NCI-H1436 treated with DMSO at 0.1 percent for 48 hours (cell line): ENCODE data around the gene DIS3L2.

ENCODE experiments used
- DNase-seq: peaks from one replicate; lab custom pipeline; 2025; lab: John Stamatoyannopoulos, UW

Gene DIS3L2

DNA sequence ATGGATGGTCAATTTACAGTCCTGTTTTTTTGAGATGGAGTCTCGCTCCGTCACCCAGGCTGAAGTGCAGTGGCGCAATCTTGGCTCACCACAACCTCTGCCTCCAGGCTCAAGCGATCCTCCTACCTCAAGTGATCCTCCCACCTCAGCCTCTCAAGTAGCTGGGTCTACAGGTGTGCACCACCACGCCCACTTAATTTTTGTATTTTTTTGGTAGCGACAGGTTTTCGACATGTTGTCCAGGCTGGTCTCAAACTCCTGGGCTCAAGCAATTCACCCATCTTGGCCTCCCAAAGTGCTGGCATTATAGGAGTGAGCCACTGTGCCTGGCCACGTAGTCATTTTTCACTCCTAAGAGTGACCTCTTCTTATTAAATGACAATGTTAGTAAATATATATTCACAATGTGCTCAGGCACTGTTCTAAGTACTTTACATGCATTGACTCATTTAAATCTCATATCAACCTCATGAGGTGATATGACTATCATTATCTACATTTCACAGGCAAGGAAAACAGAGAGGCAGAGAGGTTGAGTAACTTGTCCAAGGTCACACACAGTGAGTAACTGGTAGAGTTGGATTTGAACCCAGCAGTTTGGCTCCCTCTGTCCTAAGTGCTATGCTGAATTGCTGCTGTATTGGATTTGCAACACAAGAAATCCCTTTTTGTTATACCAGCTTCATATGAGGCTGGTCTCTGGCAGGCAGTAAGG is 5.6 kb upstream of the DIS3L2 start:
- DNase-seq: no peak

GRCh38 chr2:231957913-231958763 is 3.4 kb upstream of the DIS3L2 start:
- no peak for DNase-seq

- DNase-seq: no peak
These were observed 634 bp upstream of the DIS3L2 start for GRCh38 chr2:231960810-231961348.

GRCh38 chr2:231965102-231965501 is 3.6 kb downstream of the DIS3L2 start:
- no peak for DNase-seq

- DNase-seq: no peak
These were observed 5.4 kb downstream of the DIS3L2 start for GRCh38 chr2:231966886-231967285.

GRCh38 chr2:231968820-231969219 is 7.3 kb downstream of the DIS3L2 start:
- DNase-seq: no peak

GRCh38 chr2:231970461-231970860 is 8.9 kb downstream of the DIS3L2 start:
- no peak for DNase-seq

DNA sequence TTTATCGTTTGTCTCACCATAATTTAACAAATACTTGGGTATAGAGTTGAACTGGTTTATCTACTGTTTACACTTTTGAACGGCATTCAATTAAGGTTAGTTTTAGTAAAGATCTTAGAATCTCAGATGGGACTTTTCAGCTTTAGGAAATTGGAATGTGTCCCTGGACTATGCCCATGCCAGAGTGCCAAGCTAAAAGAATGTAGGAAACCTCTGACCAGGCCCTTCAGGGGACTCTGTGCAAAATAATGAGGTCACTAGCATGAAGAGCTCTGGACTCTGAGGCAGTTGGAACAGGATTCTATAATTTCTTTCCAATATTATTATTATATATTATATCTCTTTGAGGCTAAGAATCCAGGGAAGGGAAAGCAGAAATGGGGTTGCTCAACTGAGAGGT is 13.5 kb downstream of the DIS3L2 start:
- no peak for DNase-seq

DNA sequence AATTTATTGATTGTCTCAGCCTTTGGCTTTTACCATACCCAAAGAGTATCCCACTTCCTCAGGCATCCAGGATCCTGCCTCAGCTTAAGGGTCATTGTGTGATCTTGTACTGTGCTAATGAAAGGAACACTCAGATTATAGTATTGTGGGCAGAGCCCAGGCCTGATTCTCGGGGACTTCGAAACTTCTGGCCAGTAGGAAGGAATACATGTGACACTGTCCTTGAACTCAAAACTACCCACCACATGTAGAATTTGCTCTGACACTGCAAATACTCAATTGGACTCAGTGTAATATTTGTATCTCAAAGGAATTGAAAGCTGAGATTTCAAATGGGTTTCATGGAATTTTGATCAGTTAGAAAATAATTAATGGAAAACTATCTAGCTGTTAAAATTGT is 15.9 kb downstream of the DIS3L2 start:
- no peak for DNase-seq

DNA sequence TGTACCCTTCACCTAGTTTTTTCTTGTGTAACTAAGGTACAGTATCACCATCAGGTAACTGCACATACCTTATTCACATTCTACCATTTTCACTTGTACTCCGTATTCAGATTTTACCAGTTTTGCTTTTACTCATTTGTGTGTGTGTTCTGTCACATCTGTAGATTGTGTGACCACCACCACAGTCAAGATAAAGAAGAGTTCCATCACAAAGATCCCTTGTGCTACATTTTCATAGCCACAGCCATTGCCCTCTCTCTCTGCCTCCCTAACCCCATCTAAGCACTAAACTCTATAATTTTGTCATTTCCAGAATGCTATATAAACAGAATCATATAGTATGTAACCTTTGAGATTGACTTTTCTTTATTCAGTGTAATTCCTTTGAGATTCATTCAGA is 23.5 kb downstream of the DIS3L2 start:
- no peak for DNase-seq

DNA sequence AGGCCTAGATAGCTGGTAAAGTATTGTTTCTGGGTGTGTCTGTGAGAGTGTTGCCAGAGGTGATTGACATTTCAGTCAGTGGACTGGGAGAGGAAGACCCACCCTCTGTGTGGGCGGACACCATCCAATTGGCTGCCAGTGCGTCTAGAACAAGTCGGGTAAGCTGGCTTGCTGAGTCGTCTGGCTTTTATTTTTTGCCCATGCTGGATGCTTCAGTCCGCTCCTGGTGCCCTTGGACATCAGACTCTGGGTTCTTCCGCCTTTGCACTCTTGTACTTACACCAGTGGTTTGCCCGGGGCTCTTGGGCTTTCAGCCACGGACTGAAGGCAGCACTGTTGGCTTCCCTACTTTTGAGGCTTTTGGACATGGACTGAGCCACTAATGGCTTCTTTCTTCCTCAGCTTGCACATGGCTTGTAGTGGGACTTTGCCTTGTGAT is 24.3 kb downstream of the DIS3L2 start:
- no peak for DNase-seq

- no peak for DNase-seq
These were observed 25.7 kb downstream of the DIS3L2 start for GRCh38 chr2:231987124-231987727.

- DNase-seq: no peak
These were observed 26.8 kb downstream of the DIS3L2 start for GRCh38 chr2:231988179-231988866.

DNA sequence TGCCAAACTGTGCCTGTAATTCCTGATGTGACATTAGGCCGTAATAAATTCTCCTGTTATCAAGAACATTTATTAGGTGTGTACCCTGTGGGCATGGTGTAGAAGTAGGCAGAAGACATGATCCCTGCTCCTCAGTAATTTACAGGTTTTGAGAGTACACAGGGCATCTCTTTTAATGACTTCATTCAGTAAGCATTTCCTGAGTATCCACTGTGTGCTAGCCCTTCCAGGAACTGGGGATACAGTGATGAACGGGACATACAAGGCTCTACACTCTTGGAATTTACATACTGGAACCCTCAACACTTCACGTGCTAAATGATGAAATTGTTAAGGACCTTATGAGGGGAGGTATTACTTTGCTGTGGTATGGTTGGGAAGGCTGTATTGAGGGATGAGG is 30.2 kb downstream of the DIS3L2 start:
- DNase-seq: no peak

- DNase-seq: no peak
These were observed 31.4 kb downstream of the DIS3L2 start for GRCh38 chr2:231992888-231993287.

GRCh38 chr2:231996797-231997540 is 35.5 kb downstream of the DIS3L2 start:
- no peak for DNase-seq

GRCh38 chr2:231998046-231998445 is 36.5 kb downstream of the DIS3L2 start:
- no peak for DNase-seq

- no peak for DNase-seq
These were observed 38.9 kb downstream of the DIS3L2 start for GRCh38 chr2:232000439-232000838.

DNA sequence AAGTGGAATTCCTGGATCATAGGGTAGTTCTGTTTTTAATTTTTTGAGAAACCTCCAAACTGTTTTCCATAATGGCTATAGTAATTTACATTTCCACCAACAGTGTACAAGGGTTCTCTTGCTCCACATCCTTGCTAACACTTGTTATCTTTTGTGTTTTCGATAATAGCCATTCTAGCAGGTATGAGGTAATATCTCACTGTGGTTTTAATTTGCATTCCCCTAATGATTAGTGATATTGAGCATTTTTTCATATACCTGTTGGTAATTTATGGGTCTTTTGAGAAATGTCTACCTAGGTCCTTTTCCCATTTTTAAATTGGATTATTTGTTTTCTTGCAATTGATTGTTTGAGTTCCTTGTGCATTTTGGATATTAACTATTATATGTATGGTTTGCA is 39.6 kb downstream of the DIS3L2 start:
- no peak for DNase-seq

DNA sequence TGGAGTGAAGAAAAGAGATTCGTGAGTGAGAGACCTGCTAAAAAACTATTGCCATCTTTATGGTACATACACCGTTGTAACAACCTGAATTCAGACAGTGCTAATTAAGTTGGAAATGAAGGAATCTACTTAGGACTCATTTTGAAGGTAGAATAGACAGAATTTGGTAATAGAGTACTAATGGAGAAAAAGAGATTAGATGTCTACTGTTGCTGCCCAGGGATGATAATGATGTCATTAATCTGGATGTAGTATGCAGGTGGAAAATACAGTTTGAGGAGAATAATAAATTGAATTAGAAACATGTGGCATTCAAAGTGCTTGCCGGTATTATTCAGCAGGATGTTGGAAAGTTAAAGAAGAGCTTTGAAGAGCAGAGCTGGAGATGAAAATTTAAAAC is 44.7 kb downstream of the DIS3L2 start:
- no peak for DNase-seq

DNA sequence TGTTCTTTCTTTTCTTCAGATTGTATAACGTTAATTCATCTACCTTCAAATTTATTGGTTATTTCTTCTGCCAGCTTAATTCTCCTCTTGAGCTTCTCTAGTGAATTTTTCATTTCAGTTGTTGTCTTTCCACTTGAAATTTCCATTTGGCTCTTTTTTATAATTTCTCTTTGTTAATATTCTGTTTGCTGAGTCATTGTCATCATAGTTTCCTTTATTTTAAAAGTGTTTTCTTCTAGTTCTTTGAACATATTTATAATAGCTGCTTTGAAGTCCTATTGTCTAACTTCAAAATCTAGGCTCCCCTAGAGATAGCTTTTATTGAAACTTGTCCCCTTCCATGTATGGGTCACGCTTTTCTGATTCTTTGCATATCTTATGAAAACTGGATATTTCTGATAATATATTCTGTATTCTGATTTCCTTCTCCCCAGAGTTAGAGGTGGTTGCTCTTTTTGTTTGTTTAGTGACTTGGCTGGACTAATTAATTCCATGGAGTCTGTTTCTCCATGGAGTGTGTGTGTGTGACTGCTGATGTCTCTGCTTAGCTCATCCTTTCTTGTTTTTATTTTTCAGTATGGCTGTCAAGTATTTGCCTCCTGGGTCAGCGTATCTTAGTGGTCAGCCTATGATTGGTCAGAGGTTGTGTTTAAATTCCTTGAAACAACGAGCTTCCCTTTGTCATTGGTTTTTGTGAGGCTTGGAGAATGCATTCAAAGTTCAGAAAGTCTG is 47.6 kb downstream of the DIS3L2 start:
- DNase-seq: no peak
